ENCODE data around the gene GALNT15.

- TF ChIP-seq, protein P1, sequence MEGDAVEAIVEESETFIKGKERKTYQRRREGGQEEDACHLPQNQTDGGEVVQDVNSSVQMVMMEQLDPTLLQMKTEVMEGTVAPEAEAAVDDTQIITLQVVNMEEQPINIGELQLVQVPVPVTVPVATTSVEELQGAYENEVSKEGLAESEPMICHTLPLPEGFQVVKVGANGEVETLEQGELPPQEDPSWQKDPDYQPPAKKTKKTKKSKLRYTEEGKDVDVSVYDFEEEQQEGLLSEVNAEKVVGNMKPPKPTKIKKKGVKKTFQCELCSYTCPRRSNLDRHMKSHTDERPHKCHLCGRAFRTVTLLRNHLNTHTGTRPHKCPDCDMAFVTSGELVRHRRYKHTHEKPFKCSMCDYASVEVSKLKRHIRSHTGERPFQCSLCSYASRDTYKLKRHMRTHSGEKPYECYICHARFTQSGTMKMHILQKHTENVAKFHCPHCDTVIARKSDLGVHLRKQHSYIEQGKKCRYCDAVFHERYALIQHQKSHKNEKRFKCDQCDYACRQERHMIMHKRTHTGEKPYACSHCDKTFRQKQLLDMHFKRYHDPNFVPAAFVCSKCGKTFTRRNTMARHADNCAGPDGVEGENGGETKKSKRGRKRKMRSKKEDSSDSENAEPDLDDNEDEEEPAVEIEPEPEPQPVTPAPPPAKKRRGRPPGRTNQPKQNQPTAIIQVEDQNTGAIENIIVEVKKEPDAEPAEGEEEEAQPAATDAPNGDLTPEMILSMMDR (conservative IDR thresholded peaks at IDR 0.05 in 1 of 2, IDR thresholded peaks at IDR 0.05 in 1 of 2; ENCODE audit: low read depth in 1 of 2, low read length in 2 of 2): no peak
- TF ChIP-seq EZH2 (IDR thresholded peaks at IDR 0.05; ENCODE audit: low read length, missing control alignments): no peak
These were observed 17.1 kb downstream of the GALNT15 start for GRCh38 chr3:16191591-16191990.

Data from fibroblast of lung (primary cell).